KOPT-K1 (cell line): Measurements from ENCODE around the gene TAC3.

Experiments
- H3K27ac ChIP-seq: fragments of 200-600 bp; sonication (generic); 2 replicates; pipeline ENCODE4 v1.5.1; 2016; ENCODE audit warnings: antibody characterized with exemption, mild to moderate bottlenecking, low read depth, low read length; ENCODE audit not compliant: poor library complexity, severe bottlenecking
- H3K36me3 ChIP-seq: fragments of 200-600 bp; sonication (generic); 2 replicates; pipeline ENCODE4 v1.5.1; 2017; ENCODE audit warnings: antibody characterized with exemption, mild to moderate bottlenecking, low read length, moderate library complexity; ENCODE audit not compliant: insufficient read depth
- H3K9me3 ChIP-seq: fragments of 200-600 bp; sonication (generic); 2 replicates; pipeline ENCODE4 v1.5.1; 2017; ENCODE audit warnings: antibody characterized with exemption, low read length, mild to moderate bottlenecking; ENCODE audit not compliant: insufficient read depth, poor library complexity, severe bottlenecking

Gene TAC3

GRCh38 chr12:57000393-57000792, 15.9 kb downstream of the TAC3 start:
- Histone ChIP-seq H3K27ac (no peak overlapping the region), H3K9me3 (no peaks in the 10 kb centered on the region), H3K36me3 (peaks cover 82% of the 10 kb centered on the region)

- H3K36me3 ChIP-seq = peaks cover 78% of the 10 kb centered on the region
Measured at GRCh38 chr12:56999456-56999855, 16.9 kb downstream of the TAC3 start.

GRCh38 chr12:56998981-56999380, 17.3 kb downstream of the TAC3 start:
- Histone ChIP-seq H3K9me3 (no peaks in the 10 kb centered on the region), H3K36me3 (peaks cover 73% of the 10 kb centered on the region), H3K27ac (no peak overlapping the region)

More at GRCh38 chr12:56999456-56999855, 16.9 kb downstream of the TAC3 start:
- Histone ChIP-seq H3K27ac (no peak overlapping the region), H3K9me3 (no peaks in the 10 kb centered on the region)

- peaks cover 66% of the 10 kb centered on the region for H3K36me3 ChIP-seq
- H3K9me3 ChIP-seq = no peaks in the 10 kb centered on the region
- no peak overlapping the region for H3K27ac ChIP-seq
Measured at GRCh38 chr12:56998316-56998715, 18.0 kb downstream of the TAC3 start.

- peaks cover 53% of the 10 kb centered on the region for H3K36me3 ChIP-seq
- H3K9me3 ChIP-seq = no peaks in the 10 kb centered on the region
- no peak overlapping the region for H3K27ac ChIP-seq
Measured at GRCh38 chr12:56996793-56997545, 19.4 kb downstream of the TAC3 start.

GRCh38 chr12:56995930-56996496, 20.3 kb downstream of the TAC3 start:
- Histone ChIP-seq H3K27ac (no peak overlapping the region), H3K9me3 (no peaks in the 10 kb centered on the region), H3K36me3 (peaks cover 43% of the 10 kb centered on the region)

GRCh38 chr12:56995201-56995929, 21.0 kb downstream of the TAC3 start:
- Histone ChIP-seq H3K27ac (no peak overlapping the region), H3K36me3 (peaks cover 37% of the 10 kb centered on the region), H3K9me3 (no peaks in the 10 kb centered on the region)

GRCh38 chr12:56994231-56994746, 22.0 kb downstream of the TAC3 start:
- Histone ChIP-seq H3K9me3 (no peaks in the 10 kb centered on the region), H3K36me3 (peaks cover 26% of the 10 kb centered on the region), H3K27ac (no peak overlapping the region)

GRCh38 chr12:56993346-56993745, 23.0 kb downstream of the TAC3 start:
- H3K9me3 ChIP-seq = no peaks in the 10 kb centered on the region
- H3K36me3 ChIP-seq = peaks cover 18% of the 10 kb centered on the region
- H3K27ac ChIP-seq = no peak overlapping the region

GRCh38 chr12:56991319-56992246, 24.7 kb downstream of the TAC3 start:
- Histone ChIP-seq H3K9me3 (no peaks in the 10 kb centered on the region), H3K36me3 (peaks cover 7% of the 10 kb centered on the region; the same call in 1 of the 2 replicates), H3K27ac (no peak overlapping the region)

- Histone ChIP-seq H3K27ac (no peak overlapping the region), H3K36me3 (no peaks in the 10 kb centered on the region), H3K9me3 (no peaks in the 10 kb centered on the region)
Measured at GRCh38 chr12:56990648-56991318, 25.5 kb downstream of the TAC3 start.

- H3K36me3 ChIP-seq = no peaks in the 10 kb centered on the region
- H3K9me3 ChIP-seq = no peaks in the 10 kb centered on the region
- H3K27ac ChIP-seq = no peak overlapping the region
Measured at GRCh38 chr12:56989861-56990610, 26.3 kb downstream of the TAC3 start.

GRCh38 chr12:56988207-56988739, 28.1 kb downstream of the TAC3 start:
- Histone ChIP-seq H3K36me3 (no peaks in the 10 kb centered on the region), H3K9me3 (no peaks in the 10 kb centered on the region), H3K27ac (no peak overlapping the region)
